ENCODE data around the gene ANXA11. TPM values are rescaled to one million over a fixed set of nuclear protein-coding genes. Genes with fewer than 3 reads are reported as not detected.

Gene ANXA11
- total and polyA plus RNA-seq, 9 of the 15 experiments (the other 6 are each of a cell fraction or from before 2014, with no cell fraction given) = 43.6 to 212 (median 109) TPM

DNA sequence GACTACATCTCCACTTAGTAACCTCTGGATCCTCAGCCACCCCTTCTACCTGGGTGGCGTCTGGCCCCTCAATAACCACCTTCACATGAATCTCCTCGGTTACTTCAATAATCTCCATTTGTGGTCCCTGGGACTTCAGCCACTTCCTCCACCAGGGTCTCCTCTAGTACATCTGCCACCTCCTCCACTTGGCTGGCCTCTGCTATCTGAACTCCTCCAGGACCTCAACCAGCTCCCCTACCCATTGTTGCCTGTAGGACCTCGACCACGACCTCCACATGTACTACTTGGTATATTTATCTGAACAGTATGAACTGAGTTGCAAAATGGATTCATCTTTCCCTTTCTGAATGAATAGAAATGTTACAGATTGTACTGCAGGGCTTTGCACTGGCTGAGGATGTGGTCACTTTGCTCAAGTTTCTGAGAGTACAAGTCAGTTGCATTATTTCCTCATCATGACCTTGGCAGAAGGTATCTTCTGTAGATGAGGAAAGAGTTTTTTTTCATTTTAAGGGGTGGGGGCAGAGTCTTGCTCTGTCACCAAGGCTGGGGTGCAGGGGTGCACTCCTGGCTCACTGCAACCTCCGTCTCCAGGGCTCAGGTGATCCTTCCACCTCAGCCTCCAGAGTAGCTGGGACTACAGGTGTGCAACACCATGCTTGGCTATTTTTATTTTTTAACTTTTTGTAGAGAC is 48.1 kb upstream of the ANXA11 start (continued):
- TF ChIP-seq, protein P1, sequence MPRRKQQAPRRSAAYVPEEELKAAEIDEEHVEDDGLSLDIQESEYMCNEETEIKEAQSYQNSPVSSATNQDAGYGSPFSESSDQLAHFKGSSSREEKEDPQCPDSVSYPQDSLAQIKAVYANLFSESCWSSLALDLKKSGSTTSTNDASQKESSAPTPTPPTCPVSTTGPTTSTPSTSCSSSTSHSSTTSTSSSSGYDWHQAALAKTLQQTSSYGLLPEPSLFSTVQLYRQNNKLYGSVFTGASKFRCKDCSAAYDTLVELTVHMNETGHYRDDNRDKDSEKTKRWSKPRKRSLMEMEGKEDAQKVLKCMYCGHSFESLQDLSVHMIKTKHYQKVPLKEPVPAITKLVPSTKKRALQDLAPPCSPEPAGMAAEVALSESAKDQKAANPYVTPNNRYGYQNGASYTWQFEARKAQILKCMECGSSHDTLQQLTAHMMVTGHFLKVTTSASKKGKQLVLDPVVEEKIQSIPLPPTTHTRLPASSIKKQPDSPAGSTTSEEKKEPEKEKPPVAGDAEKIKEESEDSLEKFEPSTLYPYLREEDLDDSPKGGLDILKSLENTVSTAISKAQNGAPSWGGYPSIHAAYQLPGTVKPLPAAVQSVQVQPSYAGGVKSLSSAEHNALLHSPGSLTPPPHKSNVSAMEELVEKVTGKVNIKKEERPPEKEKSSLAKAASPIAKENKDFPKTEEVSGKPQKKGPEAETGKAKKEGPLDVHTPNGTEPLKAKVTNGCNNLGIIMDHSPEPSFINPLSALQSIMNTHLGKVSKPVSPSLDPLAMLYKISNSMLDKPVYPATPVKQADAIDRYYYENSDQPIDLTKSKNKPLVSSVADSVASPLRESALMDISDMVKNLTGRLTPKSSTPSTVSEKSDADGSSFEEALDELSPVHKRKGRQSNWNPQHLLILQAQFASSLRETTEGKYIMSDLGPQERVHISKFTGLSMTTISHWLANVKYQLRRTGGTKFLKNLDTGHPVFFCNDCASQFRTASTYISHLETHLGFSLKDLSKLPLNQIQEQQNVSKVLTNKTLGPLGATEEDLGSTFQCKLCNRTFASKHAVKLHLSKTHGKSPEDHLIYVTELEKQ (CRISPR knock-in tag; IDR thresholded peaks at IDR 0.05) = no peak
- TF ChIP-seq SREBF2 (CRISPR knock-in tag; IDR thresholded peaks at IDR 0.05) (no peak), ESRRB (CRISPR knock-in tag; IDR thresholded peaks at IDR 0.05; ENCODE audit: borderline replicate concordance) (no peak), RAD51 (IDR thresholded peaks at IDR 0.05; ENCODE audit: borderline replicate concordance, low read depth) (no peak), KAT8 (IDR thresholded peaks at IDR 0.05; ENCODE audit: low read depth) (no peak), SMC3 (conservative IDR thresholded peaks at IDR 0.05; ENCODE audit: insufficient read depth, low read depth, low read length) (no peak), ZNF785 (CRISPR knock-in tag; IDR thresholded peaks at IDR 0.05) (no peak)
- TF ChIP-seq, protein P2, sequence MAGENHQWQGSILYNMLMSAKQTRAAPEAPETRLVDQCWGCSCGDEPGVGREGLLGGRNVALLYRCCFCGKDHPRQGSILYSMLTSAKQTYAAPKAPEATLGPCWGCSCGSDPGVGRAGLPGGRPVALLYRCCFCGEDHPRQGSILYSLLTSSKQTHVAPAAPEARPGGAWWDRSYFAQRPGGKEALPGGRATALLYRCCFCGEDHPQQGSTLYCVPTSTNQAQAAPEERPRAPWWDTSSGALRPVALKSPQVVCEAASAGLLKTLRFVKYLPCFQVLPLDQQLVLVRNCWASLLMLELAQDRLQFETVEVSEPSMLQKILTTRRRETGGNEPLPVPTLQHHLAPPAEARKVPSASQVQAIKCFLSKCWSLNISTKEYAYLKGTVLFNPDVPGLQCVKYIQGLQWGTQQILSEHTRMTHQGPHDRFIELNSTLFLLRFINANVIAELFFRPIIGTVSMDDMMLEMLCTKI (IDR thresholded peaks at IDR 0.05; ENCODE audit: partially characterized antibody) = no peak
- TF ChIP-seq, protein P3, sequence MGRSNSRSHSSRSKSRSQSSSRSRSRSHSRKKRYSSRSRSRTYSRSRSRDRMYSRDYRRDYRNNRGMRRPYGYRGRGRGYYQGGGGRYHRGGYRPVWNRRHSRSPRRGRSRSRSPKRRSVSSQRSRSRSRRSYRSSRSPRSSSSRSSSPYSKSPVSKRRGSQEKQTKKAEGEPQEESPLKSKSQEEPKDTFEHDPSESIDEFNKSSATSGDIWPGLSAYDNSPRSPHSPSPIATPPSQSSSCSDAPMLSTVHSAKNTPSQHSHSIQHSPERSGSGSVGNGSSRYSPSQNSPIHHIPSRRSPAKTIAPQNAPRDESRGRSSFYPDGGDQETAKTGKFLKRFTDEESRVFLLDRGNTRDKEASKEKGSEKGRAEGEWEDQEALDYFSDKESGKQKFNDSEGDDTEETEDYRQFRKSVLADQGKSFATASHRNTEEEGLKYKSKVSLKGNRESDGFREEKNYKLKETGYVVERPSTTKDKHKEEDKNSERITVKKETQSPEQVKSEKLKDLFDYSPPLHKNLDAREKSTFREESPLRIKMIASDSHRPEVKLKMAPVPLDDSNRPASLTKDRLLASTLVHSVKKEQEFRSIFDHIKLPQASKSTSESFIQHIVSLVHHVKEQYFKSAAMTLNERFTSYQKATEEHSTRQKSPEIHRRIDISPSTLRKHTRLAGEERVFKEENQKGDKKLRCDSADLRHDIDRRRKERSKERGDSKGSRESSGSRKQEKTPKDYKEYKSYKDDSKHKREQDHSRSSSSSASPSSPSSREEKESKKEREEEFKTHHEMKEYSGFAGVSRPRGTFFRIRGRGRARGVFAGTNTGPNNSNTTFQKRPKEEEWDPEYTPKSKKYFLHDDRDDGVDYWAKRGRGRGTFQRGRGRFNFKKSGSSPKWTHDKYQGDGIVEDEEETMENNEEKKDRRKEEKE (IDR thresholded peaks at IDR 0.05; ENCODE audit: borderline replicate concordance in 1 of 2, control insufficient read depth in 1 of 2, low read depth in 2 of 2, low read length in 1 of 2) = no peak

All from K562 (cell line).